ENCODE measurements around the gene CTPS1. TPM values are rescaled to one million over a fixed set of nuclear protein-coding genes. Genes with fewer than 3 reads are reported as not detected.

Gene CTPS1
- polyA plus RNA-seq, 2 of the 4 experiments (the other 2 are of a cell fraction) = 159 to 181 TPM

GRCh38 chr1:41037116-41037903 lies 57.8 kb downstream of the CTPS1 start:
- WGBS (ENCODE audit: missing lambda C conversion rate) = 97% methylated on average over 3 of the region's 3 CpGs
- Histone ChIP-seq H3K4me1 (no peaks in the 10 kb centered on the region), H3K27ac (no peak overlapping the region), H3K4me2 (no peak overlapping the region), H3K4me3 (no peak overlapping the region), H3K9me3 (no peaks in the 10 kb centered on the region)
- FAIRE-seq = no peak
- POLR2A ChIA-PET = no interaction called here
- TF ChIP-seq POLR2AphosphoS2 (conservative IDR thresholded peaks at IDR 0.05; ENCODE audit: low read length) (peak; percentile 82; the same call in 1 of the 2 replicates), BCL3 (IDR thresholded peaks at IDR 0.05) (no peak), SREBF2 (IDR thresholded peaks at IDR 0.05) (no peak), JUNB (IDR thresholded peaks at IDR 0.05) (no peak)
- no peak for DNase-seq (ENCODE audit: low read depth in 1 of 2, low spot score in 1 of 2)
- no peak; a peak in 1 of 6 replicates for ATAC-seq
- CTCF ChIA-PET = interaction anchor here (0.8 to 1.7 kb wide), 2 partner anchors 85 to 378 kb away, joined by 3 to 5 read pairs; no protein-coding TSS in a partner anchor

- no peak overlapping the region for H3K4me3 ChIP-seq
- H3K4me2 ChIP-seq = no peak overlapping the region
- FAIRE-seq (no peak), ATAC-seq (peak in 1 of 2 experiments; percentile 13; a peak in 1 of 6 replicates), DNase-seq (ENCODE audit: low read depth in 1 of 2, low spot score in 1 of 2) (no peak)
- 90% methylated on average over 5 of the region's 5 CpGs for WGBS (ENCODE audit: missing lambda C conversion rate)
- H3K4me1 ChIP-seq = no peaks in the 10 kb centered on the region
- H3K9me3 ChIP-seq = no peaks in the 10 kb centered on the region
- H3K27ac ChIP-seq = no peak overlapping the region
- POLR2A ChIA-PET = no interaction called here
- no peak for TF ChIP-seq HDAC2 (IDR thresholded peaks at IDR 0.05)
- TF ChIP-seq CBX8 (IDR thresholded peaks at IDR 0.05) = no peak
- TF ChIP-seq MAZ (IDR thresholded peaks at IDR 0.05; ENCODE audit: borderline replicate concordance, low read depth, low read length) = no peak
- no peak for TF ChIP-seq BCL3 (IDR thresholded peaks at IDR 0.05)
- no peak for TF ChIP-seq CEBPB (IDR thresholded peaks at IDR 0.05)
- TF ChIP-seq KDM1A (IDR thresholded peaks at IDR 0.05; ENCODE audit: low read depth) = no peak
- no peak for TF ChIP-seq SREBF2 (IDR thresholded peaks at IDR 0.05)
- TF ChIP-seq RAD21 (conservative IDR thresholded peaks at IDR 0.05 in 1 of 2, IDR thresholded peaks at IDR 0.05 in 1 of 2) = peak; percentile 23 to 35; a peak in 3 of 5 replicates
- TF ChIP-seq MYC (IDR thresholded peaks at IDR 0.05; ENCODE audit: borderline replicate concordance, low read length) = no peak
- TF ChIP-seq CBX2 (IDR thresholded peaks at IDR 0.05; ENCODE audit: borderline replicate concordance, low read depth) = no peak
- peak; percentile 24; the same call in 1 of the 3 replicates for TF ChIP-seq CTCF (IDR thresholded peaks at IDR 0.05)
- TF ChIP-seq POLR2AphosphoS2 (conservative IDR thresholded peaks at IDR 0.05; ENCODE audit: low read length) = no peak
- no peak for TF ChIP-seq KDM5A (IDR thresholded peaks at IDR 0.05)
- TF ChIP-seq HOXB13 (CRISPR knock-in tag; IDR thresholded peaks at IDR 0.05; ENCODE audit: low read depth) = no peak
- CTCF ChIA-PET = interaction anchor here (0.8 to 1.7 kb wide), 4 partner anchors 16 to 377 kb away, joined by 3 to 5 read pairs (median 4); no protein-coding TSS in a partner anchor
These were observed 58.6 kb downstream of the CTPS1 start for GRCh38 chr1:41038110-41038509.

- Histone ChIP-seq H3K9me3 (no peaks in the 10 kb centered on the region), H3K4me3 (no peak overlapping the region), H3K27ac (no peak overlapping the region), H3K4me2 (no peak overlapping the region), H3K4me1 (peaks cover 9% of the 10 kb centered on the region; the same call in 2 of the 3 replicates)
- FAIRE-seq = no peak
- DNase-seq (ENCODE audit: low read depth in 1 of 2, low spot score in 1 of 2) = no peak
- peak in 1 of 2 experiments; percentile 6; a peak in 3 of 6 replicates for ATAC-seq
- CTCF ChIA-PET = interaction anchor here (0.7 to 1.1 kb wide), 2 partner anchors 10 to 32 kb away, joined by 3 to 4 read pairs; no protein-coding TSS in a partner anchor
- POLR2A ChIA-PET = no interaction called here
- TF ChIP-seq HEYL (CRISPR knock-in tag; IDR thresholded peaks at IDR 0.05) (no peak), HDAC2 (IDR thresholded peaks at IDR 0.05) (no peak), HOXB13 (CRISPR knock-in tag; IDR thresholded peaks at IDR 0.05; ENCODE audit: low read depth) (no peak), ZFP36 (IDR thresholded peaks at IDR 0.05; ENCODE audit: borderline replicate concordance, partially characterized antibody) (no peak), NPAS2 (CRISPR knock-in tag; IDR thresholded peaks at IDR 0.05; ENCODE audit: borderline replicate concordance) (no peak), ZNF302 (CRISPR knock-in tag; IDR thresholded peaks at IDR 0.05) (no peak), HOXB5 (CRISPR knock-in tag; IDR thresholded peaks at IDR 0.05) (no peak), EHF (CRISPR knock-in tag; IDR thresholded peaks at IDR 0.05) (no peak), CBX8 (IDR thresholded peaks at IDR 0.05) (no peak), KDM1A (IDR thresholded peaks at IDR 0.05; ENCODE audit: low read depth) (no peak), RFX5 (IDR thresholded peaks at IDR 0.05) (no peak), FOXS1 (CRISPR knock-in tag; IDR thresholded peaks at IDR 0.05) (no peak), RNF2 (IDR thresholded peaks at IDR 0.05; ENCODE audit: borderline replicate concordance, low read depth) (no peak), BHLHE40 (IDR thresholded peaks at IDR 0.05; ENCODE audit: low read depth, low read length) (no peak), NR3C1 (IDR thresholded peaks at IDR 0.05) (no peak)
- 94% methylated on average over 3 of the region's 3 CpGs for WGBS (ENCODE audit: missing lambda C conversion rate)
These were observed 62.2 kb downstream of the CTPS1 start for GRCh38 chr1:41041614-41042270.

All from A549 (cell line).